NCI-H1417 (cell line): ENCODE data around the gene PAPPA2.
A peak's percentile ranks its signal among the peaks of the same experiment; 100 is the strongest.
"Not testable (repeated sequence)": the region's sequence is repeated elsewhere in the genome, so short reads cannot be mapped to it uniquely, and the experiment has no call there.

Source experiments
- DNase-seq, 3 experiments: peaks; one replicate each; lab custom pipeline; 2025; lab: John Stamatoyannopoulos, UW

PAPPA2 gene

GRCh38 chr1:176603696-176604095 lies 140.7 kb downstream of the PAPPA2 start:
- no peak for DNase-seq

- DNase-seq, result no peak
These were observed 141.5 kb downstream of the PAPPA2 start for GRCh38 chr1:176604461-176604860.

- DNase-seq, result no peak
These were observed 142.2 kb downstream of the PAPPA2 start for GRCh38 chr1:176605176-176605575.

- DNase-seq, result peak in 1 of 3 experiments; percentile 88
These were observed 146.8 kb downstream of the PAPPA2 start for GRCh38 chr1:176609556-176610408.

- no peak for DNase-seq
These were observed 149.8 kb downstream of the PAPPA2 start for GRCh38 chr1:176612791-176613190.

GRCh38 chr1:176617881-176618280 lies 154.9 kb downstream of the PAPPA2 start:
- no peak for DNase-seq

GRCh38 chr1:176619261-176619660 lies 156.3 kb downstream of the PAPPA2 start:
- no peak for DNase-seq

- no peak for DNase-seq
These were observed 162.4 kb downstream of the PAPPA2 start for GRCh38 chr1:176625365-176625764.

- no peak for DNase-seq
These were observed 163.6 kb downstream of the PAPPA2 start for GRCh38 chr1:176626572-176627061.

GRCh38 chr1:176628775-176629174 lies 165.8 kb downstream of the PAPPA2 start:
- DNase-seq, result no peak

- not testable (repeated sequence) for DNase-seq
These were observed 171.8 kb downstream of the PAPPA2 start for GRCh38 chr1:176634733-176635132.

- no peak for DNase-seq
These were observed 175.9 kb downstream of the PAPPA2 start for GRCh38 chr1:176638713-176639526.

- no peak for DNase-seq
These were observed 180.6 kb downstream of the PAPPA2 start for GRCh38 chr1:176643536-176643935.

GRCh38 chr1:176648556-176648955 lies 185.6 kb downstream of the PAPPA2 start:
- no peak for DNase-seq

GRCh38 chr1:176656257-176656995 lies 193.5 kb downstream of the PAPPA2 start:
- no peak for DNase-seq

- DNase-seq, result no peak
These were observed 206.8 kb downstream of the PAPPA2 start for GRCh38 chr1:176669782-176670181.

- DNase-seq, result no peak
These were observed 207.9 kb downstream of the PAPPA2 start for GRCh38 chr1:176670853-176671252.

GRCh38 chr1:176682830-176683535 lies 220.0 kb downstream of the PAPPA2 start:
- DNase-seq, result no peak

GRCh38 chr1:176691251-176692228 lies 228.6 kb downstream of the PAPPA2 start:
- DNase-seq, result peak; percentile 30 to 92 (median 79)

- DNase-seq, result peak in 2 of 3 experiments; percentile 36 to 96
These were observed 229.5 kb downstream of the PAPPA2 start for GRCh38 chr1:176692431-176692830.
